Hepatocyte (in vitro differentiated cells): ENCODE data around the gene ANKRD62.

Source experiments
- EZH2 ChIP-seq: fragments of 200-600 bp; sonication (generic); IDR thresholded peaks from 2 replicates; pipeline ENCODE4 v1.6.1; 2016; ENCODE audit warnings: antibody characterized with exemption, mild to moderate bottlenecking, borderline replicate concordance
- EZH2phosphoT487 ChIP-seq: fragments of 200-600 bp; sonication (generic); IDR thresholded peaks from one replicate; pipeline ENCODE4 v1.6.1; 2018; ENCODE audit warnings: antibody characterized with exemption, mild to moderate bottlenecking, low read depth, moderate library complexity; ENCODE audit not compliant: unreplicated experiment, severe bottlenecking
- TF ChIP-seq, protein P1 (sequence below): fragments of 200-600 bp; sonication (generic); IDR thresholded peaks from 2 replicates; pipeline ENCODE4 v1.5.1; 2016; ENCODE audit warnings: antibody characterized with exemption, mild to moderate bottlenecking; ENCODE audit not compliant: poor library complexity

DNA sequence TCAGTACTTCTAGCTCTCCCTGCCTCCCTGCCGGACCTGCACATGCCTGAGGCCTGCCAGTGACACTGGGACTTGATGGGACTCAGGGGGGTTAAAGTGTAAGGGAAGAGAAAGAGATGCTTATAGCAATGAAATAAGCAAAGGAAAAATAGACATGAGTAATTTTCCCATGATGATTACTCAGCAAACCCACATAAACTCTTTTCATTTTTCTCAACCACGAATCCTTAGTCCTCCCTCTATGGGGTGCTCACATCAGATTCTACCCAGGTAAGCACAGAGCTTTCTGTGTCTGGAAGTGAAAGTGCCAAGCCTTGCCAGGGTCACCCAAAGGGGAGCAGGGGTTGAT, 44.8 kb upstream of the ANKRD62 start:
- TF ChIP-seq, protein P1, sequence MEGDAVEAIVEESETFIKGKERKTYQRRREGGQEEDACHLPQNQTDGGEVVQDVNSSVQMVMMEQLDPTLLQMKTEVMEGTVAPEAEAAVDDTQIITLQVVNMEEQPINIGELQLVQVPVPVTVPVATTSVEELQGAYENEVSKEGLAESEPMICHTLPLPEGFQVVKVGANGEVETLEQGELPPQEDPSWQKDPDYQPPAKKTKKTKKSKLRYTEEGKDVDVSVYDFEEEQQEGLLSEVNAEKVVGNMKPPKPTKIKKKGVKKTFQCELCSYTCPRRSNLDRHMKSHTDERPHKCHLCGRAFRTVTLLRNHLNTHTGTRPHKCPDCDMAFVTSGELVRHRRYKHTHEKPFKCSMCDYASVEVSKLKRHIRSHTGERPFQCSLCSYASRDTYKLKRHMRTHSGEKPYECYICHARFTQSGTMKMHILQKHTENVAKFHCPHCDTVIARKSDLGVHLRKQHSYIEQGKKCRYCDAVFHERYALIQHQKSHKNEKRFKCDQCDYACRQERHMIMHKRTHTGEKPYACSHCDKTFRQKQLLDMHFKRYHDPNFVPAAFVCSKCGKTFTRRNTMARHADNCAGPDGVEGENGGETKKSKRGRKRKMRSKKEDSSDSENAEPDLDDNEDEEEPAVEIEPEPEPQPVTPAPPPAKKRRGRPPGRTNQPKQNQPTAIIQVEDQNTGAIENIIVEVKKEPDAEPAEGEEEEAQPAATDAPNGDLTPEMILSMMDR = no peak
- TF ChIP-seq EZH2 (no peak), EZH2phosphoT487 (no peak)
